H1 (cell line): ENCODE results near the gene EEF2K. TPM values are rescaled to one million over a fixed set of nuclear protein-coding genes. Genes with fewer than 3 reads are reported as not detected.
"Not testable (repeated sequence)": the region's sequence is repeated elsewhere in the genome, so short reads cannot be mapped to it uniquely, and the experiment has no call there.

Experiments
- CTCF ChIA-PET: fragments of 300-600 bp; sonication (Branson Sonifier 250); formaldehyde crosslinking; loops from one replicate; lab custom pipeline; 2021; ENCODE audit not compliant: partially characterized antibody; lab: Charles Lee
- POLR2A ChIA-PET: fragments of 300-600 bp; sonication (Branson Sonifier 250); formaldehyde crosslinking; loops from one replicate; lab custom pipeline; 2021; ENCODE audit warnings: inconsistent platforms; ENCODE audit not compliant: partially characterized antibody; lab: Charles Lee
- DNase-seq, 2 experiments: peaks; one replicate each; pipeline versions ENCODE4 v3.0.0 to v3.0.0-alpha.2; 2010 to 2022; ENCODE audit warnings: low spot score in 2 of 2, low read depth in 1 of 2, mixed read lengths in 1 of 2
- FAIRE-seq: peaks from 2 replicates; lab custom pipeline; 2011; peaks lifted over from hg19 to GRCh38; lab: Jason Lieb, UNC
- H2AFZ ChIP-seq: 2 replicates; pipeline ENCODE4 v1.8.1; 2012; ENCODE audit warnings: low read length, inconsistent platforms
- H2AK5ac ChIP-seq: 2 replicates; pipeline ENCODE4 v1.6.1; 2013; ENCODE audit warnings: low read depth, low read length
- H2BK120ac ChIP-seq: replicated peaks from 2 replicates; pipeline ENCODE3; 2013; ENCODE audit warnings: low read depth, low read length, inconsistent platforms
- H2BK12ac ChIP-seq: 2 replicates; pipeline ENCODE4 v1.6.1; 2013; ENCODE audit warnings: low read depth, low read length
- H2BK15ac ChIP-seq: 2 replicates; pipeline ENCODE4 v1.6.1; 2013; ENCODE audit warnings: low read length
- H2BK20ac ChIP-seq: 2 replicates; pipeline ENCODE4 v1.6.1; 2013; ENCODE audit warnings: low read length
- H2BK5ac ChIP-seq: 2 replicates; pipeline ENCODE4 v1.6.1; 2013; ENCODE audit warnings: low read depth, low read length
- H3K14ac ChIP-seq: 2 replicates; pipeline ENCODE4 v1.6.1; 2013; ENCODE audit warnings: inconsistent platforms; ENCODE audit not compliant: insufficient read length
- H3K18ac ChIP-seq: 2 replicates; pipeline ENCODE4 v1.6.1; 2013; ENCODE audit warnings: low read length; ENCODE audit errors: extremely low read depth
- H3K23ac ChIP-seq: 2 replicates; pipeline ENCODE4 v1.6.1; 2013; ENCODE audit warnings: inconsistent platforms; ENCODE audit not compliant: insufficient read length
- H3K23me2 ChIP-seq: 2 replicates; pipeline ENCODE4 v1.6.1; 2013; ENCODE audit warnings: low read depth, low read length
- H3K27ac ChIP-seq: 2 replicates; pipeline ENCODE4 v1.6.1; 2011; ENCODE audit warnings: low read depth, low read length, inconsistent platforms
- H3K27me3 ChIP-seq, 4 experiments: replicated peaks in 1 of 4; 1 replicate in 1 of 4; 2 replicates in 3 of 4; pipeline versions ENCODE4 v1.6.1 to v1.8.1; 2011 to 2013; ENCODE audit warnings: low read length in 3 of 4, mild to moderate bottlenecking in 3 of 4, inconsistent platforms in 2 of 4, mixed read lengths in 2 of 4, moderate library complexity in 1 of 4; ENCODE audit not compliant: control insufficient read depth in 3 of 4, insufficient read depth in 3 of 4; ENCODE audit errors: extremely low read depth in 1 of 4
- H3K36me3 ChIP-seq, 4 experiments: 2 replicates each; pipeline versions ENCODE4 v1.6.1 to v1.8.1; 2011 to 2013; ENCODE audit warnings: mild to moderate bottlenecking in 4 of 4, low read length in 3 of 4, moderate library complexity in 2 of 4, control low read depth in 1 of 4, inconsistent platforms in 1 of 4; ENCODE audit not compliant: insufficient read depth in 4 of 4, control insufficient read depth in 2 of 4
- H3K4ac ChIP-seq: replicated peaks from 2 replicates; pipeline ENCODE3; 2013; ENCODE audit warnings: low read length, low read depth, mixed read lengths, inconsistent platforms; ENCODE audit not compliant: insufficient read length
- H3K4me1 ChIP-seq, 4 experiments: replicated peaks in 1 of 4; 1 replicate in 1 of 4; 2 replicates in 3 of 4; pipeline versions ENCODE4 v1.6.1 to v1.8.1; 2011 to 2013; ENCODE audit warnings: low read length in 3 of 4, inconsistent platforms in 2 of 4, mixed read lengths in 1 of 4; ENCODE audit not compliant: insufficient read depth in 4 of 4, control insufficient read depth in 3 of 4
- H3K4me2 ChIP-seq, 2 experiments: 2 replicates each; pipeline versions ENCODE4 v1.6.1 to v1.8.1; 2011 to 2013; ENCODE audit warnings: low read depth in 2 of 2, low read length in 2 of 2, control low read depth in 1 of 2, inconsistent platforms in 1 of 2, mild to moderate bottlenecking in 1 of 2; ENCODE audit not compliant: insufficient read depth in 1 of 2
- H3K4me3 ChIP-seq, 4 experiments: fragments of 200-600, 300-600 bp in 1 of 4; sonication (generic), shearing (Covaris generic), sonication (Bioruptor Twin) in 1 of 4; 2 replicates each; pipeline versions ENCODE4 v1.5.1 to v1.8.1; 2011 to 2016; ENCODE audit warnings: low read length in 4 of 4, low read depth in 3 of 4, control low read depth in 2 of 4, inconsistent platforms in 2 of 4, mild to moderate bottlenecking in 2 of 4, mixed read lengths in 1 of 4, moderate library complexity in 1 of 4; ENCODE audit not compliant: insufficient read depth in 2 of 4; ENCODE audit errors: extremely low read depth in 1 of 4
- H3K56ac ChIP-seq: replicated peaks from 2 replicates; pipeline ENCODE3; 2013; ENCODE audit warnings: low read depth, mild to moderate bottlenecking, mixed read lengths, low read length, inconsistent platforms; ENCODE audit not compliant: insufficient read length
- H3K79me1 ChIP-seq: 2 replicates; pipeline ENCODE4 v1.6.1; 2013; ENCODE audit warnings: low read depth, low read length, control low read depth
- H3K79me2 ChIP-seq, 2 experiments: 2 replicates each; pipeline versions ENCODE4 v1.6.1 to v1.8.1; 2012 to 2013; ENCODE audit warnings: low read length in 2 of 2, mild to moderate bottlenecking in 2 of 2, inconsistent platforms in 1 of 2; ENCODE audit not compliant: insufficient read depth in 2 of 2, control insufficient read depth in 1 of 2
- H3K9ac ChIP-seq, 4 experiments: replicated peaks in 1 of 4; 1 replicate in 1 of 4; 2 replicates in 3 of 4; pipeline versions ENCODE4 v1.6.1 to v1.8.1; 2011 to 2013; ENCODE audit warnings: low read depth in 3 of 4, low read length in 3 of 4, control low read depth in 2 of 4, mild to moderate bottlenecking in 2 of 4, moderate library complexity in 2 of 4, inconsistent platforms in 1 of 4; ENCODE audit errors: extremely low read depth in 1 of 4
- H3K9me3 ChIP-seq, 2 experiments: 2 replicates each; pipeline versions ENCODE4 v1.6.1 to v1.8.1; 2012 to 2013; ENCODE audit warnings: mild to moderate bottlenecking in 2 of 2, moderate library complexity in 2 of 2, control low read depth in 1 of 2, inconsistent platforms in 1 of 2, low read depth in 1 of 2, low read length in 1 of 2, mixed read lengths in 1 of 2; ENCODE audit not compliant: insufficient read depth in 2 of 2
- H4K20me1 ChIP-seq, 2 experiments: replicated peaks in 1 of 2; 2 replicates each; pipeline versions ENCODE3 to v1.8.1; 2011 to 2013; ENCODE audit warnings: inconsistent platforms in 2 of 2, low read length in 2 of 2, mild to moderate bottlenecking in 1 of 2; ENCODE audit not compliant: insufficient read depth in 2 of 2, control insufficient read depth in 1 of 2
- H4K5ac ChIP-seq: 2 replicates; pipeline ENCODE4 v1.6.1; 2013; ENCODE audit warnings: low read length, low read depth, mixed read lengths, inconsistent platforms; ENCODE audit not compliant: insufficient read length
- H4K8ac ChIP-seq: 2 replicates; pipeline ENCODE4 v1.8.0; 2013; ENCODE audit warnings: mild to moderate bottlenecking, moderate library complexity, low read length, inconsistent platforms; ENCODE audit not compliant: insufficient read depth; ENCODE audit errors: extremely low read depth
- H4K91ac ChIP-seq: replicated peaks from 2 replicates; pipeline ENCODE3; 2013; ENCODE audit warnings: low read length, mixed read lengths, inconsistent platforms; ENCODE audit not compliant: insufficient read length
- WGBS, 2 experiments: shearing (Covaris generic) in 1 of 2; methylation state at CpG; one replicate each; pipeline versions ENCODE4 v1.1.6 to v1.1.7; 2013 to 2015; ENCODE audit warnings: low lambda C conversion rate in 2 of 2, mixed read lengths in 2 of 2, inconsistent platforms in 1 of 2, low coverage in 1 of 2, missing lambda C conversion rate in 1 of 2; ENCODE audit not compliant: insufficient replicate concordance in 2 of 2, insufficient coverage in 1 of 2, insufficient read length in 1 of 2; ENCODE audit errors: extremely low coverage in 1 of 2, missing lambda C conversion rate in 1 of 2; 5-methylcytosine and 5-hydroxymethylcytosine counted together
- polyA plus RNA-seq, 7 experiments: library from polyadenylated mRNA; depleted of rRNA in 3 of 7; stranded (reverse) in 5 of 7; unstranded in 2 of 7; fragments of >200 nt in 5 of 7; fragments of 200-250 nt in 2 of 7; gene quantifications; 1 replicate in 5 of 7; 2 replicates in 1 of 7; 4 replicates in 1 of 7; pipeline versions ENCODE4 v1.2.1 to v1.2.3, GENCODE V29; 2011 to 2013; ENCODE audit warnings: missing spikeins in 2 of 7, mixed read lengths in 2 of 7
- total RNA-seq: library from RNA; stranded (reverse); fragmentation: NEBNext Ultra II Directional; extraction: Animal tissue kit (Norgen Biotek cat#: 25700); gene quantifications from 2 replicates; pipeline ENCODE4 v1.2.1, GENCODE V29; 2021

EEF2K gene
- total and polyA plus RNA-seq, 2 of the 8 experiments (the other 6 are each of a cell fraction or from before 2014, with no cell fraction given), result 14.9 to 30.2 TPM

DNA sequence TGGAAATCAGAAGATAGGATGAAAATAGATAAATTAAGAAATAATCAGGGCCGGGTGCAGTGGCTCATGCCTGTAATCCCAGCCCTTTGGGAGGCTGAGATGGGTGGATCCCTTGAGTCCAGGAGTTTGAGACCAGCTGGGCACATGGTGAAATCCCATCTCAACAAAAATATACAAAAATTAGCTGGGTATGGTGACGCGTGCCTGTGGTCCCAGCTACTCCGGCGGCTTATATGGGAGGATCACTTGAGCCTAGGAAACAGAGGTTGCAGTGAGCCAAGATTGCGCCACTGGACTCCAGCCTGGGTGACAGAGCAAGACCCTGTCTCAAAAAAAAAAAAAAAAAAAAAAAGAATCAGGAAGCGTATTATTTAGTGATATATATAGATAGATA, 10.8 kb downstream of the EEF2K start:
- H2BK20ac ChIP-seq, H2BK5ac ChIP-seq, H3K18ac ChIP-seq, H2AK5ac ChIP-seq, H4K8ac ChIP-seq, H3K23ac ChIP-seq, H2AFZ ChIP-seq, H4K5ac ChIP-seq, FAIRE-seq, H3K23me2 ChIP-seq, H4K91ac ChIP-seq, H2BK12ac ChIP-seq, H2BK120ac ChIP-seq, H3K36me3 ChIP-seq, H3K4me1 ChIP-seq, H3K4ac ChIP-seq, H3K4me2 ChIP-seq, H4K20me1 ChIP-seq, H3K79me2 ChIP-seq, H3K14ac ChIP-seq, H3K9ac ChIP-seq, H3K79me1 ChIP-seq, DNase-seq, H3K27ac ChIP-seq, H2BK15ac ChIP-seq, H3K27me3 ChIP-seq, H3K4me3 ChIP-seq, H3K9me3 ChIP-seq, H3K56ac ChIP-seq: not testable (repeated sequence)
- 93% methylated on average over 6 of the region's 7 CpGs; no CpG with 5 or more reads in 1 of the 2 experiments for WGBS, 2 experiments
- POLR2A ChIA-PET, result interaction anchor here (1.2 to 1.6 kb wide), 2 partner anchors 11 to 25 kb away, joined by 3 to 5 read pairs; partner anchors contain the start of gene EEF2K
- CTCF ChIA-PET, result interaction anchor here (0.7 to 3.2 kb wide), 4 partner anchors 11 to 161 kb away, joined by 3 to 11 read pairs (median 3); partner anchors contain the start of gene EEF2K
